ENCODE data around the gene ZNF165.
"Not testable (repeated sequence)": the region's sequence is repeated elsewhere in the genome, so short reads cannot be mapped to it uniquely, and the experiment has no call there.

ZNF165 gene

GRCh38 chr6:28122283-28122682 lies 41.9 kb downstream of the ZNF165 start:
- not testable (repeated sequence) for DNase-seq

- peak; percentile 59 for DNase-seq
Observed at GRCh38 chr6:28124350-28124970, 44.1 kb downstream of the ZNF165 start, which contains the start of gene ZSCAN16. TSS of gene ZSCAN16 (plus strand) at chr6:28124609. CDS start at chr6:28125444, 835 bp downstream.

GRCh38 chr6:28124971-28125353 lies 44.6 kb downstream of the ZNF165 start:
- DNase-seq: no peak

- no peak for DNase-seq
Observed at GRCh38 chr6:28125401-28125800, 45.0 kb downstream of the ZNF165 start.

- peak; percentile 20 for DNase-seq
Observed at GRCh38 chr6:28134015-28134414, 53.6 kb downstream of the ZNF165 start.

GRCh38 chr6:28134716-28135115 lies 54.3 kb downstream of the ZNF165 start:
- DNase-seq: no peak

GRCh38 chr6:28135393-28135792 lies 55.0 kb downstream of the ZNF165 start:
- DNase-seq: no peak

- DNase-seq: peak; percentile 77
Observed at GRCh38 chr6:28136585-28137504, 56.5 kb downstream of the ZNF165 start.

GRCh38 chr6:28137505-28137981 lies 57.2 kb downstream of the ZNF165 start:
- no peak for DNase-seq

Data from NCI-H1694 treated with DMSO at 0.1 percent for 48 hours (cell line).